Ovary (tissue), 3 donors: Measurements from ENCODE around the gene PMPCA.

Experiments
- EP300 ChIP-seq: sonication (generic); formaldehyde crosslinking; IDR thresholded peaks from one replicate; pipeline ENCODE4 v1.6.1; 2017; ENCODE audit warnings: antibody characterized with exemption
- POLR2A ChIP-seq: fragments of 450-650 bp; IDR thresholded peaks from one replicate; pipeline ENCODE4 v1.6.1; 2017; ENCODE audit warnings: antibody characterized with exemption, mild to moderate bottlenecking, moderate library complexity
- TF ChIP-seq, protein P1 (sequence below), 3 donors: fragments of 450-650 bp in 2 of 3; fragments of 200-600 bp in 1 of 3; IDR thresholded peaks; one replicate each; pipeline versions ENCODE4 v1.5.1 to v1.8.0; 2016 to 2022; ENCODE audit warnings: antibody characterized with exemption in 3 of 3, mild to moderate bottlenecking in 1 of 3
- donor health status: DM: no; HTN: no; CAD: no.

DNA sequence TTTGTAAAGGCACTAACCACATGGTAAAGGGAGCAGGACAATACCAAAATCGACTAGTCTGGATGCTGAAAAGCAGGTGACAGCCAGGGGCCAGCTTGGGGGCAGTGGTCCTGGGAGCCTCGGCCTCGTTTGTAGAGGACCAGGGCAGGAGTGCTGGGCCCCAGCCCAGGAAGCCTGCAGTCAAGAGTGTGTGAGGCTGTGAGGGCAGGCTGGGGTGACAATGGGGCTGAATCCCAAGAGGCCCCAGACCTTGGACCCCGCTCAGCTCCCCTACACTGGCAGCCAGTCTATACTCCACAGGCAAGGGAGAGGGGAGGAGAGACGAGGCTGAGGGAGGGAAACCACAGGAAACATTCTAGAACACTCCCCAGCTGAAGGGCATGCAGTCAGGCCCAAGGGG is 31.8 kb downstream of the PMPCA start:
- TF ChIP-seq POLR2A (no peak), EP300 (no peak)
- TF ChIP-seq, protein P1, sequence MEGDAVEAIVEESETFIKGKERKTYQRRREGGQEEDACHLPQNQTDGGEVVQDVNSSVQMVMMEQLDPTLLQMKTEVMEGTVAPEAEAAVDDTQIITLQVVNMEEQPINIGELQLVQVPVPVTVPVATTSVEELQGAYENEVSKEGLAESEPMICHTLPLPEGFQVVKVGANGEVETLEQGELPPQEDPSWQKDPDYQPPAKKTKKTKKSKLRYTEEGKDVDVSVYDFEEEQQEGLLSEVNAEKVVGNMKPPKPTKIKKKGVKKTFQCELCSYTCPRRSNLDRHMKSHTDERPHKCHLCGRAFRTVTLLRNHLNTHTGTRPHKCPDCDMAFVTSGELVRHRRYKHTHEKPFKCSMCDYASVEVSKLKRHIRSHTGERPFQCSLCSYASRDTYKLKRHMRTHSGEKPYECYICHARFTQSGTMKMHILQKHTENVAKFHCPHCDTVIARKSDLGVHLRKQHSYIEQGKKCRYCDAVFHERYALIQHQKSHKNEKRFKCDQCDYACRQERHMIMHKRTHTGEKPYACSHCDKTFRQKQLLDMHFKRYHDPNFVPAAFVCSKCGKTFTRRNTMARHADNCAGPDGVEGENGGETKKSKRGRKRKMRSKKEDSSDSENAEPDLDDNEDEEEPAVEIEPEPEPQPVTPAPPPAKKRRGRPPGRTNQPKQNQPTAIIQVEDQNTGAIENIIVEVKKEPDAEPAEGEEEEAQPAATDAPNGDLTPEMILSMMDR (IDR thresholded peaks at IDR 0.05) = no peak
